HEK293 (cell line): Measurements from ENCODE around the gene GZMB.
"Not testable (repeated sequence)": the region's sequence is repeated elsewhere in the genome, so short reads cannot be mapped to it uniquely, and the experiment has no call there.

Experiments
- CTCF ChIA-PET: fragments of 350-600 bp; formaldehyde crosslinking; extraction: SDS; loops from one replicate; lab custom pipeline; 2021; ENCODE audit warnings: antibody characterized with exemption; lab: Yijun Ruan, JAX
- POLR2A ChIA-PET: fragments of 300-600 bp; formaldehyde crosslinking; extraction: SDS; loops from one replicate; lab custom pipeline; 2020; ENCODE audit warnings: antibody characterized with exemption, inconsistent platforms; lab: Yijun Ruan, JAX
- H3K27ac ChIP-seq: fragments of 200-500 bp; sonication (Bioruptor generic); 2 replicates; pipeline ENCODE4 v1.5.1; 2014; ENCODE audit warnings: low read depth, low read length, control low read depth, inconsistent platforms; ENCODE audit errors: extremely low read depth
- H3K36me3 ChIP-seq, 2 experiments: fragments of 200-500 bp in 1 of 2; sonication (Bioruptor generic) in 1 of 2; 1 replicate in 1 of 2; 2 replicates in 1 of 2; pipeline ENCODE4 v1.5.1; 2014 to 2017; ENCODE audit warnings: inconsistent platforms in 2 of 2, low read length in 2 of 2; ENCODE audit not compliant: control insufficient read depth in 2 of 2, insufficient read depth in 1 of 2
- H3K4me1 ChIP-seq: fragments of 200-500 bp; sonication (Bioruptor generic); 2 replicates; pipeline ENCODE4 v1.5.1; 2014; ENCODE audit warnings: mild to moderate bottlenecking, low read length, inconsistent platforms; ENCODE audit not compliant: control insufficient read depth, insufficient read depth
- H3K4me3 ChIP-seq: 2 replicates; pipeline ENCODE4 v1.5.1; 2011; ENCODE audit warnings: low read depth, mild to moderate bottlenecking, control low read depth, low read length, moderate library complexity
- H3K9me3 ChIP-seq: fragments of 200-500 bp; sonication (Bioruptor generic); 2 replicates; pipeline ENCODE4 v1.5.1; 2014; ENCODE audit warnings: low read depth, low read length, inconsistent platforms; ENCODE audit not compliant: control insufficient read depth, insufficient read depth
- ZNF121 ChIP-seq: fragments of 450-650 bp; formaldehyde crosslinking; IDR thresholded peaks from 2 replicates; pipeline ENCODE4 v1.5.1; 2016; ENCODE audit warnings: missing biosample characterization, missing genetic modification characterization
- ZNF146 ChIP-seq: fragments of 450-650 bp; formaldehyde crosslinking; IDR thresholded peaks from 2 replicates; pipeline ENCODE4 v1.5.1; 2016; ENCODE audit warnings: missing biosample characterization, missing genetic modification characterization
- ZNF214 ChIP-seq: fragments of 450-650 bp; formaldehyde crosslinking; IDR thresholded peaks from 2 replicates; pipeline ENCODE4 v1.5.1; 2017; ENCODE audit warnings: missing biosample characterization, mild to moderate bottlenecking, missing genetic modification characterization, borderline replicate concordance
- ZNF221 ChIP-seq: fragments of 450-650 bp; formaldehyde crosslinking; IDR thresholded peaks from 2 replicates; pipeline ENCODE4 v1.5.1; 2017; ENCODE audit warnings: missing biosample characterization, missing genetic modification characterization, borderline replicate concordance
- ZNF341 ChIP-seq: fragments of 450-650 bp; formaldehyde crosslinking; IDR thresholded peaks from 2 replicates; pipeline ENCODE4; 2016; ENCODE audit warnings: low read depth, missing biosample characterization, missing genetic modification characterization
- ZNF549 ChIP-seq: fragments of 450-650 bp; IDR thresholded peaks from 2 replicates; pipeline ENCODE4 v1.5.1; 2018; ENCODE audit warnings: missing biosample characterization, missing genetic modification characterization, mild to moderate bottlenecking, inconsistent platforms, moderate library complexity
- ZNF701 ChIP-seq: fragments of 450-650 bp; formaldehyde crosslinking; IDR thresholded peaks from 2 replicates; pipeline ENCODE4 v1.5.1; 2016; ENCODE audit warnings: missing biosample characterization, missing genetic modification characterization
- ZNF792 ChIP-seq: fragments of 450-650 bp; formaldehyde crosslinking; IDR thresholded peaks from 2 replicates; pipeline ENCODE4 v1.5.1; 2016; ENCODE audit warnings: missing biosample characterization, missing genetic modification characterization
- TF ChIP-seq, protein P1 (sequence below): fragments of 450-650 bp; formaldehyde crosslinking; IDR thresholded peaks from 2 replicates; pipeline ENCODE4 v1.5.1; 2016; ENCODE audit warnings: missing biosample characterization, missing genetic modification characterization
- TF ChIP-seq, protein P2 (sequence below): fragments of 450-650 bp; formaldehyde crosslinking; IDR thresholded peaks from 2 replicates; pipeline ENCODE4 v1.5.1; 2016; ENCODE audit warnings: missing biosample characterization, missing genetic modification characterization
- TF ChIP-seq, protein P3 (sequence below): fragments of 450-650 bp; formaldehyde crosslinking; IDR thresholded peaks from 2 replicates; pipeline ENCODE4 v1.5.1; 2016; ENCODE audit warnings: missing biosample characterization, missing genetic modification characterization
- TF ChIP-seq, protein P4 (sequence below): fragments of 450-650 bp; formaldehyde crosslinking; conservative IDR thresholded peaks from 2 replicates; pipeline ENCODE4 v1.5.1; 2016; ENCODE audit warnings: low read depth, missing biosample characterization, missing genetic modification characterization

Gene GZMB

DNA sequence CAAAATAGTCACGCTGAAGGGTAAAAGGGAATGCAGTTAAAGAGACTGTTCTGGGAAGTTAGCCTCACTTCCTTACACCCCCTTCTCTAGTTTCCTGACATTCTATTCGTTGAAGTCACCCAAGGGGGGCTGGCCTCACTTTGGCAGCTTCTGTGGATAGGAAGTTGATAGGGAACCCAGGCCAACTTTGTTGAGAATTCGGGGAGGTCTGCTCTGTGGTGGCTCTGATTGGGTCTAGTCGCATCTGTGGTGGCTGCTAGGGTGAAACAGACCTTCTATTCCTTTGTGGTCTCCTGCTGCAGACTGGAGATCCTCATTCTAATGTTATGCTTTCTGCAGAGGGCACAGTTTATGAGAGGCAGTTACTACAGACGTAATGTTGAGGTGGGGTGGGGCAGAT, 28.8 kb upstream of the GZMB start:
- no peaks in the 10 kb centered on the region for H3K9me3 ChIP-seq
- no peaks in the 10 kb centered on the region for H3K36me3 ChIP-seq
- CTCF ChIA-PET = interaction anchor here (1.8 kb wide), 1 partner anchor 17 kb away, joined by 7 read pairs; no protein-coding TSS in a partner anchor
- TF ChIP-seq, protein P1, sequence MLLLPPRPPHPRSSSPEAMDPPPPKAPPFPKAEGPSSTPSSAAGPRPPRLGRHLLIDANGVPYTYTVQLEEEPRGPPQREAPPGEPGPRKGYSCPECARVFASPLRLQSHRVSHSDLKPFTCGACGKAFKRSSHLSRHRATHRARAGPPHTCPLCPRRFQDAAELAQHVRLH (tag by site-specific recombination) = no peak
- TF ChIP-seq ZNF792 (tag by site-specific recombination) (no peak), ZNF701 (tag by site-specific recombination) (no peak), ZNF221 (tag by site-specific recombination) (no peak)
- TF ChIP-seq, protein P2, sequence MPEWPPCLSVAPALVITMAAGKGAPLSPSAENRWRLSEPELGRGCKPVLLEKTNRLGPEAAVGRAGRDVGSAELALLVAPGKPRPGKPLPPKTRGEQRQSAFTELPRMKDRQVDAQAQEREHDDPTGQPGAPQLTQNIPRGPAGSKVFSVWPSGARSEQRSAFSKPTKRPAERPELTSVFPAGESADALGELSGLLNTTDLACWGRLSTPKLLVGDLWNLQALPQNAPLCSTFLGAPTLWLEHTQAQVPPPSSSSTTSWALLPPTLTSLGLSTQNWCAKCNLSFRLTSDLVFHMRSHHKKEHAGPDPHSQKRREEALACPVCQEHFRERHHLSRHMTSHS (tag by site-specific recombination) = no peak
- no peak overlapping the region for H3K4me3 ChIP-seq
- H3K27ac ChIP-seq = no peak overlapping the region
- no peaks in the 10 kb centered on the region for H3K4me1 ChIP-seq
- POLR2A ChIA-PET = no interaction called here

DNA sequence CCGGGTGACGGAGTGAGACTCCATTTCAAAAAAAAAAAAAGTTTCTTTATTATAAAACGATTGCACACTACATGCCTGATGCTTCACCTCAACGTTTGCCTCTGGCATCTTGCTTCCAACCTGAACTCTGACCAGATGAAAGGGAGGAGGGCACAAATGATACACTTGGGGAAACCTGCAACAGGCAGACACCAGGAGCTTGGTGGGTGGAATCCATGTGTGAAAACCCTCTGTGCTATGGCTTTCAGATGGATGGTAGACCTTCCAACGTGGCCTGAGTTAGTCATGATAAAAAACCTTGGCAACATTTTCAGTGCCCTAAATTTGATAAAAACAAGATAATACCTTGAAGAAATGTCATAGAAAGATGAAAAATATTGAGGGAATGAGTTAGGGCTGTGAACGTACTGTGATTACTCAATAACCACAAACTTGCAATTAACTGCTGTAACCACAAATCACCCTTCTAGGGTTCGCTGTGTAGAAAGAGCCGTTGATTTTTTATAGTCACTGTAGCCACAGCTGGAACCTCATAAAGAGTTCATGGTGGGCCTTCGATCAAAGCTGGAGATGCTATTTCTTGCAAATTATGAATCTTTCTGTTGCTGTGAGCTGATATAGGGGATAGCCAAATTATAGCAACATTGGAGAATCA, 26.1 kb upstream of the GZMB start:
- no peak overlapping the region for H3K4me3 ChIP-seq
- no peaks in the 10 kb centered on the region for H3K9me3 ChIP-seq
- CTCF ChIA-PET = interaction anchor here (0.6 kb wide), 1 partner anchor 18 kb away, joined by 3 read pairs; no protein-coding TSS in a partner anchor
- POLR2A ChIA-PET = no interaction called here
- H3K27ac ChIP-seq = no peak overlapping the region
- TF ChIP-seq, protein P3, sequence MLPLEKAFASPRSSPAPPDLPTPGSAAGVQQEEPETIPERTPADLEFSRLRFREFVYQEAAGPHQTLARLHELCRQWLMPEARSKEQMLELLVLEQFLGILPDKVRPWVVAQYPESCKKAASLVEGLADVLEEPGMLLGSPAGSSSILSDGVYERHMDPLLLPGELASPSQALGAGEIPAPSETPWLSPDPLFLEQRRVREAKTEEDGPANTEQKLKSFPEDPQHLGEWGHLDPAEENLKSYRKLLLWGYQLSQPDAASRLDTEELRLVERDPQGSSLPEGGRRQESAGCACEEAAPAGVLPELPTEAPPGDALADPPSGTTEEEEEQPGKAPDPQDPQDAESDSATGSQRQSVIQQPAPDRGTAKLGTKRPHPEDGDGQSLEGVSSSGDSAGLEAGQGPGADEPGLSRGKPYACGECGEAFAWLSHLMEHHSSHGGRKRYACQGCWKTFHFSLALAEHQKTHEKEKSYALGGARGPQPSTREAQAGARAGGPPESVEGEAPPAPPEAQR (tag by site-specific recombination) = no peak
- TF ChIP-seq ZNF549 (tag by site-specific recombination) (no peak), ZNF214 (tag by site-specific recombination) (no peak), ZNF146 (tag by site-specific recombination) (no peak), ZNF121 (tag by site-specific recombination) (no peak), ZNF341 (no peak)
- TF ChIP-seq, protein P4, sequence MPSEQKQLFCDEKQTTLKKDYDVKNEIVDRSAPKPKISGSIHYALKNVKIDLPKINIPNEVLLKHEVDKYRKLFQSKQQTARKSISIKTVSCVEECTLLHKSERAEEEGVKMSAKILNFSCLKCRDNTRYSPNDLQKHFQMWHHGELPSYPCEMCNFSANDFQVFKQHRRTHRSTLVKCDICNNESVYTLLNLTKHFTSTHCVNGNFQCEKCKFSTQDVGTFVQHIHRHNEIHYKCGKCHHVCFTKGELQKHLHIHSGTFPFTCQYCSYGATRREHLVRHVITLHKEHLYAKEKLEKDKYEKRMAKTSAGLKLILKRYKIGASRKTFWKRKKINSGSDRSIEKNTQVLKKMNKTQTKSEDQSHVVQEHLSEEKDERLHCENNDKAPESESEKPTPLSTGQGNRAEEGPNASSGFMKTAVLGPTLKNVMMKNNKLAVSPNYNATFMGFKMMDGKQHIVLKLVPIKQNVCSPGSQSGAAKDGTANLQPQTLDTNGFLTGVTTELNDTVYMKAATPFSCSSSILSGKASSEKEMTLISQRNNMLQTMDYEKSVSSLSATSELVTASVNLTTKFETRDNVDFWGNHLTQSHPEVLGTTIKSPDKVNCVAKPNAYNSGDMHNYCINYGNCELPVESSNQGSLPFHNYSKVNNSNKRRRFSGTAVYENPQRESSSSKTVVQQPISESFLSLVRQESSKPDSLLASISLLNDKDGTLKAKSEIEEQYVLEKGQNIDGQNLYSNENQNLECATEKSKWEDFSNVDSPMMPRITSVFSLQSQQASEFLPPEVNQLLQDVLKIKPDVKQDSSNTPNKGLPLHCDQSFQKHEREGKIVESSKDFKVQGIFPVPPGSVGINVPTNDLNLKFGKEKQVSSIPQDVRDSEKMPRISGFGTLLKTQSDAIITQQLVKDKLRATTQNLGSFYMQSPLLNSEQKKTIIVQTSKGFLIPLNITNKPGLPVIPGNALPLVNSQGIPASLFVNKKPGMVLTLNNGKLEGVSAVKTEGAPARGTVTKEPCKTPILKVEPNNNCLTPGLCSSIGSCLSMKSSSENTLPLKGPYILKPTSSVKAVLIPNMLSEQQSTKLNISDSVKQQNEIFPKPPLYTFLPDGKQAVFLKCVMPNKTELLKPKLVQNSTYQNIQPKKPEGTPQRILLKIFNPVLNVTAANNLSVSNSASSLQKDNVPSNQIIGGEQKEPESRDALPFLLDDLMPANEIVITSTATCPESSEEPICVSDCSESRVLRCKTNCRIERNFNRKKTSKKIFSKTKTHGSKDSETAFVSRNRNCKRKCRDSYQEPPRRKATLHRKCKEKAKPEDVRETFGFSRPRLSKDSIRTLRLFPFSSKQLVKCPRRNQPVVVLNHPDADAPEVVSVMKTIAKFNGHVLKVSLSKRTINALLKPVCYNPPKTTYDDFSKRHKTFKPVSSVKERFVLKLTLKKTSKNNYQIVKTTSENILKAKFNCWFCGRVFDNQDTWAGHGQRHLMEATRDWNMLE (tag by site-specific recombination) = no peak
- no peaks in the 10 kb centered on the region for H3K4me1 ChIP-seq
- no peaks in the 10 kb centered on the region for H3K36me3 ChIP-seq

DNA sequence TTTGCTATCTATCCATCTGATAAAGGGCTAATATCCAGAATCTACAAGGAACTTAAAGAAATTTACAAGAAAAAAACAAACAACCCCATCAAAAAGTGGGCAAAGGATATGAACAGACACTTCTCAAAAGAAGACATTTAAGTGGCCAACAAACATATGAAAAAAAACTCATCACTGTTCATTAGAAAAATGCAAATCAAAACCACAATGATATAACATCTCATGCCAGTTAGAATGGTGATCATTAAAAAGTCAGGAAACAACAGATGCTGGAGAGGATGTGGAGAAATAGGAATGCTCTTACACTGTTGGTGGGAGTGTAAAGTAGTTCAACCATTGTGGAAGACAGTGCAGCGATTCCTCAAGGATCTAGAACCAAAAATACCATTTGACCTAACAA, 14.4 kb upstream of the GZMB start:
- not testable (repeated sequence) for H3K4me1 ChIP-seq

More for the DNA sequence above, 14.4 kb upstream of the GZMB start:
- CTCF ChIA-PET, H3K36me3 ChIP-seq, H3K9me3 ChIP-seq, H3K4me3 ChIP-seq, POLR2A ChIA-PET, H3K27ac ChIP-seq: not testable (repeated sequence)
